Measurements from ENCODE around the gene IRF2. TPM values are rescaled to one million over a fixed set of nuclear protein-coding genes. Genes with fewer than 3 reads are reported as not detected.
A peak's percentile ranks its signal among the peaks of the same experiment; 100 is the strongest.

IRF2 gene
- total and polyA plus RNA-seq, 2 donors from 2014 or later, result 16.8 to 42.8 TPM

- DNase-seq, result no peak
- no peak for FAIRE-seq
- no peaks in the 10 kb centered on the region for H3K36me3 ChIP-seq (ENCODE audit: control insufficient read depth in 2 of 3, insufficient read depth in 3 of 3, low read length in 3 of 3)
- no peaks in the 10 kb centered on the region for H3K27me3 ChIP-seq (ENCODE audit: control insufficient read depth, insufficient read depth, low read length)
- no peak overlapping the region for H3K27ac ChIP-seq (ENCODE audit: low read depth in 2 of 2, low read length in 2 of 2)
- H3K4me3 ChIP-seq (ENCODE audit: low read length in 3 of 3), result no peak overlapping the region
- no peaks in the 10 kb centered on the region for H3K9me3 ChIP-seq (ENCODE audit: control insufficient read depth in 2 of 3, insufficient read depth in 1 of 3, low read length in 3 of 3)
- H3K9ac ChIP-seq (ENCODE audit: low read length in 3 of 3), result no peak overlapping the region
- H3K4me1 ChIP-seq (ENCODE audit: control insufficient read depth in 2 of 3, insufficient read depth in 2 of 3, low read depth in 1 of 3, low read length in 3 of 3), result peaks cover 7 to 11% (median 8%) of the 10 kb centered on the region in 3 donors
- no peak for TF ChIP-seq CTCF (IDR thresholded peaks at IDR 0.05; ENCODE audit: borderline replicate concordance, extremely low read depth, insufficient read depth)
- intact Hi-C loops (cut with DNase I), result no loop called here
Measured at GRCh38 chr4:184456337-184456736, 18.0 kb downstream of the IRF2 start.

- H3K9me3 ChIP-seq (ENCODE audit: control insufficient read depth in 2 of 3, insufficient read depth in 1 of 3, low read length in 3 of 3), result no peaks in the 10 kb centered on the region
- no peak overlapping the region for H3K9ac ChIP-seq (ENCODE audit: low read length in 3 of 3)
- intact Hi-C loops (cut with DNase I), result no loop called here
- DNase-seq (no peak), FAIRE-seq (no peak)
- no peak overlapping the region for H3K27ac ChIP-seq (ENCODE audit: low read depth in 2 of 2, low read length in 2 of 2)
- H3K4me1 ChIP-seq (ENCODE audit: control insufficient read depth in 2 of 3, insufficient read depth in 2 of 3, low read depth in 1 of 3, low read length in 3 of 3), result peaks cover 7 to 15% (median 8%) of the 10 kb centered on the region in 3 donors
- H3K36me3 ChIP-seq (ENCODE audit: control insufficient read depth in 2 of 3, insufficient read depth in 3 of 3, low read length in 3 of 3), result no peaks in the 10 kb centered on the region
- H3K27me3 ChIP-seq (ENCODE audit: control insufficient read depth, insufficient read depth, low read length), result no peaks in the 10 kb centered on the region
- H3K4me3 ChIP-seq (ENCODE audit: low read length in 3 of 3), result no peak overlapping the region
- no peak for TF ChIP-seq CTCF (IDR thresholded peaks at IDR 0.05; ENCODE audit: borderline replicate concordance, extremely low read depth, insufficient read depth)
Measured at GRCh38 chr4:184455299-184455698, 19.1 kb downstream of the IRF2 start.

GRCh38 chr4:184453365-184454160 is 20.8 kb downstream of the IRF2 start:
- Histone ChIP-seq H3K36me3 (ENCODE audit: control insufficient read depth in 2 of 3, insufficient read depth in 3 of 3, low read length in 3 of 3) (no peaks in the 10 kb centered on the region), H3K27ac (ENCODE audit: low read depth in 2 of 2, low read length in 2 of 2) (peak overlapping the region in 1 of 2 donors; percentile 74), H3K4me3 (ENCODE audit: low read length in 3 of 3) (peak overlapping the region in 1 of 3 donors; percentile 19), H3K9me3 (ENCODE audit: control insufficient read depth in 2 of 3, insufficient read depth in 1 of 3, low read length in 3 of 3) (no peaks in the 10 kb centered on the region), H3K27me3 (ENCODE audit: control insufficient read depth, insufficient read depth, low read length) (no peaks in the 10 kb centered on the region), H3K9ac (ENCODE audit: low read length in 3 of 3) (peak overlapping the region in 2 of 3 donors; percentile 33 to 38), H3K4me1 (ENCODE audit: control insufficient read depth in 2 of 3, insufficient read depth in 2 of 3, low read depth in 1 of 3, low read length in 3 of 3) (peaks cover 7 to 24% (median 19%) of the 10 kb centered on the region in 3 donors)
- FAIRE-seq (no peak), DNase-seq (peak in 3 of 5 donors; percentile 31 to 73 (median 46))
- intact Hi-C loops (cut with DNase I), result no loop called here
- no peak for TF ChIP-seq CTCF (IDR thresholded peaks at IDR 0.05; ENCODE audit: borderline replicate concordance, extremely low read depth, insufficient read depth)
